GM12878 (cell line): ENCODE results near the gene STK39. TPM values are rescaled to one million over a fixed set of nuclear protein-coding genes. Genes with fewer than 3 reads are reported as not detected.

ENCODE experiments used
- ATAC-seq: fragments of 200-7000 bp; cut with Tn5 transposase; 3 replicates; pipeline ENCODE4 v1.9.1; 2020; ENCODE audit warnings: mild to moderate bottlenecking, moderate library complexity
- BruUV-seq: library from RNA; stranded (reverse); fragments of 400-500 nt; replicated peaks from 2 replicates; lab custom pipeline; 2021; lab: Mats Ljungman, UMichigan
- CTCF ChIA-PET: fragments of 300-600 bp; sonication (Branson Sonifier 250); formaldehyde crosslinking; extraction: SDS; loops from one replicate; lab custom pipeline; 2021; ENCODE audit warnings: inconsistent platforms; lab: Yijun Ruan, JAX
- POLR2A ChIA-PET: fragments of 350-600 bp; formaldehyde crosslinking; extraction: SDS; loops from one replicate; lab custom pipeline; 2021; ENCODE audit warnings: inconsistent platforms; lab: Charles Lee
- RAD21 ChIA-PET: fragments of 300-600 bp; sonication (Branson Sonifier 250); formaldehyde crosslinking; loops from one replicate; lab custom pipeline; 2023; ENCODE audit warnings: antibody characterized with exemption; ENCODE audit not compliant: unreplicated experiment; lab: Charles Lee
- SMC1A ChIA-PET: fragments of 300-600 bp; sonication (Branson Sonifier 250); formaldehyde crosslinking; loops from one replicate; lab custom pipeline; 2023; ENCODE audit not compliant: unreplicated experiment, uncharacterized antibody; lab: Charles Lee
- DNase-seq: peaks from one replicate; pipeline ENCODE4 v3.0.0-alpha.2; 2011; ENCODE audit warnings: low read depth, low spot score
- FAIRE-seq: peaks from 3 replicates; lab custom pipeline; 2011; peaks lifted over from hg19 to GRCh38; lab: Jason Lieb, UNC
- H2AFZ ChIP-seq: 2 replicates; pipeline ENCODE4 v1.6.0; 2011; ENCODE audit warnings: low read depth, low read length, control low read depth; ENCODE audit not compliant: control insufficient read depth
- H3K27ac ChIP-seq: 2 replicates; pipeline ENCODE4 v1.5.1; 2011; ENCODE audit warnings: control low read depth; ENCODE audit not compliant: control insufficient read depth, insufficient read depth
- H3K27me3 ChIP-seq, 2 experiments: replicated peaks in 1 of 2; 2 replicates each; pipeline versions ENCODE4 v1.6.0 to v1.6.1; 2011; ENCODE audit warnings: low read length in 1 of 2; ENCODE audit not compliant: control insufficient read depth in 2 of 2, insufficient read depth in 2 of 2
- H3K36me3 ChIP-seq, 2 experiments: 2 replicates each; pipeline ENCODE4 v1.5.1; 2011; ENCODE audit warnings: low read length in 1 of 2; ENCODE audit not compliant: control insufficient read depth in 2 of 2, insufficient read depth in 2 of 2
- H3K4me1 ChIP-seq: 2 replicates; pipeline ENCODE4 v1.6.1; 2011; ENCODE audit warnings: mild to moderate bottlenecking, low read length, moderate library complexity, mixed read lengths; ENCODE audit not compliant: control insufficient read depth, insufficient read depth
- H3K4me2 ChIP-seq: 2 replicates; pipeline ENCODE4 v1.6.0; 2011; ENCODE audit warnings: control low read depth; ENCODE audit not compliant: control insufficient read depth, insufficient read depth
- H3K4me3 ChIP-seq: fragments of 200-600 bp; sonication (generic); 2 replicates; pipeline ENCODE4 v1.5.1; 2016
- H3K79me2 ChIP-seq: 2 replicates; pipeline ENCODE4 v1.6.0; 2011; ENCODE audit warnings: low read length; ENCODE audit not compliant: control insufficient read depth, insufficient read depth
- H3K9ac ChIP-seq: 2 replicates; pipeline ENCODE4 v1.8.0; 2011; ENCODE audit warnings: low read length, control low read depth, mixed read lengths; ENCODE audit not compliant: control insufficient read depth, insufficient read depth
- H3K9me3 ChIP-seq: replicated peaks from 3 replicates; pipeline ENCODE4 v1.5.1; 2011; ENCODE audit warnings: mild to moderate bottlenecking, low read length; ENCODE audit not compliant: control insufficient read depth, insufficient read depth
- H4K20me1 ChIP-seq: 2 replicates; pipeline ENCODE4 v1.6.0; 2011; ENCODE audit not compliant: control insufficient read depth, insufficient read depth
- CHD4 ChIP-seq: fragments of 200-600 bp; sonication (generic); IDR thresholded peaks from 2 replicates; pipeline ENCODE4 v1.6.1; 2016; ENCODE audit warnings: mild to moderate bottlenecking
- ESRRA ChIP-seq: IDR thresholded peaks from 2 replicates; pipeline ENCODE4 v1.6.1; 2012; ENCODE audit warnings: mild to moderate bottlenecking, low read length, improper control_type of control experiment
- ETV6 ChIP-seq, 2 experiments: fragments of 450-650 bp in 1 of 2; IDR thresholded peaks in 1 of 2; conservative IDR thresholded peaks in 1 of 2; 2 replicates each; pipeline ENCODE4 v1.6.1; 2014; ENCODE audit warnings: antibody characterized with exemption in 1 of 2, borderline replicate concordance in 1 of 2, low read depth in 1 of 2, mild to moderate bottlenecking in 1 of 2, moderate library complexity in 1 of 2
- FOXK2 ChIP-seq: fragments of 450-650 bp; IDR thresholded peaks from 2 replicates; pipeline ENCODE4 v1.6.1; 2017; ENCODE audit warnings: mild to moderate bottlenecking, moderate library complexity
- HCFC1 ChIP-seq: fragments of 150-350 bp; IDR thresholded peaks from 2 replicates; pipeline ENCODE4 v1.6.1; 2014; ENCODE audit warnings: low read length
- IRF4 ChIP-seq: IDR thresholded peaks from 2 replicates; pipeline ENCODE4 v1.6.1; 2011; ENCODE audit warnings: low read depth, low read length
- IRF5 ChIP-seq: fragments of 450-650 bp; IDR thresholded peaks from 2 replicates; pipeline ENCODE4 v1.6.1; 2017; ENCODE audit warnings: borderline replicate concordance
- KLF5 ChIP-seq: fragments of 450-650 bp; IDR thresholded peaks from 2 replicates; pipeline ENCODE4 v1.6.1; 2014; ENCODE audit warnings: mild to moderate bottlenecking; ENCODE audit not compliant: partially characterized antibody
- NBN ChIP-seq: fragments of 450-650 bp; IDR thresholded peaks from 2 replicates; pipeline ENCODE4 v1.6.1; 2016
- PAX8 ChIP-seq: fragments of 450-650 bp; IDR thresholded peaks from 2 replicates; pipeline ENCODE4 v1.6.1; 2017; ENCODE audit warnings: mild to moderate bottlenecking, moderate library complexity
- POLR2AphosphoS2 ChIP-seq: IDR thresholded peaks from 2 replicates; pipeline ENCODE4 v1.6.1; 2011; ENCODE audit warnings: low read depth, mild to moderate bottlenecking, low read length, improper control_type of control experiment, moderate library complexity
- RCOR1 ChIP-seq: conservative IDR thresholded peaks from 2 replicates; pipeline ENCODE4 v1.6.1; 2012; ENCODE audit warnings: low read depth, low read length, improper control_type of control experiment
- RFX5 ChIP-seq: IDR thresholded peaks from 2 replicates; pipeline ENCODE4 v1.6.1; 2011; ENCODE audit warnings: low read depth, low read length, improper control_type of control experiment
- SUZ12 ChIP-seq: fragments of 200-600 bp; sonication (generic); IDR thresholded peaks from one replicate; pipeline ENCODE4 v1.6.1; 2018; ENCODE audit warnings: antibody characterized with exemption, mild to moderate bottlenecking; ENCODE audit not compliant: unreplicated experiment
- TAF1 ChIP-seq: IDR thresholded peaks from 2 replicates; pipeline ENCODE4 v1.6.1; 2011; ENCODE audit warnings: mild to moderate bottlenecking, low read depth, low read length, borderline replicate concordance
- USF2 ChIP-seq: IDR thresholded peaks from 2 replicates; pipeline ENCODE4 v1.6.1; 2011; ENCODE audit warnings: low read depth, low read length, improper control_type of control experiment, borderline replicate concordance
- ZNF384 ChIP-seq: IDR thresholded peaks from 2 replicates; pipeline ENCODE4 v1.6.1; 2012; ENCODE audit warnings: low read depth, mild to moderate bottlenecking, low read length, improper control_type of control experiment, borderline replicate concordance
- WGBS: methylation state at CpG from one replicate; pipeline ENCODE4 v1.1.6; 2016; ENCODE audit warnings: low lambda C conversion rate; ENCODE audit not compliant: insufficient replicate concordance, insufficient coverage; ENCODE audit errors: missing lambda C conversion rate; 5-methylcytosine and 5-hydroxymethylcytosine counted together
- in situ Hi-C: fragments of 300-500 bp; cut with MboI; formaldehyde crosslinking; loops from 9 replicates; pipeline ENCODE4 v1.14.3; 2018; ENCODE audit warnings: mixed read lengths
- intact Hi-C: fragments of 100-400 bp; cut with micrococcal nuclease; formaldehyde crosslinking; loops from one replicate; pipeline ENCODE4 v1.14.2; 2022; ENCODE audit not compliant: unreplicated experiment
- polyA plus RNA-seq, 11 experiments: library from polyadenylated mRNA; depleted of rRNA in 4 of 11; unstranded in 6 of 11; stranded (reverse) in 5 of 11; fragments of >200 nt; fragmentation: Nextera tagmentation in 4 of 11; fragmentation: Illumina TruSeq in 1 of 11; extraction: Ambion mirVana in 4 of 11; extraction: Trizol in 1 of 11; gene quantifications; 1 replicate in 1 of 11; 2 replicates in 10 of 11; pipeline versions ENCODE4 v1.2.1 to v1.2.3, GENCODE V29; 2011 to 2016; ENCODE audit warnings: inconsistent platforms in 2 of 11, missing spikeins in 2 of 11, low read depth in 1 of 11
- total RNA-seq, 4 experiments: library from RNA; depleted of rRNA in 3 of 4; stranded (reverse); fragments of >200 nt in 3 of 4; fragmentation: Illumina TruSeq in 1 of 4; extraction: Trizol in 1 of 4; gene quantifications; 2 replicates each; pipeline versions ENCODE4 v1.2.1 to v1.2.3, GENCODE V29; 2013 to 2021
- TF ChIP-seq, protein P1 (sequence below): IDR thresholded peaks from 2 replicates; pipeline ENCODE4 v1.6.1; 2012; ENCODE audit warnings: low read depth, low read length, improper control_type of control experiment

STK39 gene
- total and polyA plus RNA-seq, 10 of the 15 experiments (the other 5 are each of a cell fraction or from before 2014, with no cell fraction given): 0.03 to 0.21 (median 0.07) TPM; not detected in 5

DNA sequence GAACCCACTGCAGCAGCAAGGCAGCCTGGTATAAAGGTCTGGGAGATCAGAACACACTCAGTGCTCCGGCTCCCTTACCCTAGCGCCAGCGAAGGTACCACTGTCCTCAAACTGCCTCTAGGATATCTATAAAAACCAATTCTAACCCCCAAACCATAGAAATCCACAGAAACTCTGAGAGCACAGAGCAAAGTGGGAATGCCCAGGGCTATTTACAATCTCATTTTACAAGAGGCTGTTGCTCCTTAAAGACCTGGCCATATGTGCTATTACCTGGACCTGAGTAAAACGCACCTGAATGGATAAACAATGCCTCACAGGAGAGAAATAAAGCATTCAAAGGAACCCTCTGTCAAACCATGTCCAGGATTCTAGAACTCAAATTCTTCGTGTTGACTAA lies 4.3 kb downstream of the STK39 start:
- CTCF ChIA-PET: no interaction called here
- no TSS peak for BruUV-seq
- Histone ChIP-seq H3K27me3 (peaks cover 3 to 24% of the 10 kb centered on the region in 2 experiments), H3K4me1 (no peaks in the 10 kb centered on the region), H2AFZ (no peak overlapping the region), H3K9me3 (no peaks in the 10 kb centered on the region), H4K20me1 (no peaks in the 10 kb centered on the region), H3K9ac (no peak overlapping the region), H3K79me2 (no peaks in the 10 kb centered on the region), H3K4me2 (no peak overlapping the region), H3K36me3 (no peaks in the 10 kb centered on the region), H3K27ac (no peak overlapping the region), H3K4me3 (no peak overlapping the region)
- 47% methylated on average over 5 of the region's 5 CpGs for WGBS
- FAIRE-seq: no peak
- no peak for ATAC-seq
- in situ Hi-C loops (no loop called here), intact Hi-C loops (no loop called here)
- DNase-seq: no peak
- POLR2A ChIA-PET: no interaction called here
- RAD21 ChIA-PET: no interaction called here
- TF ChIP-seq NBN: no peak
- TF ChIP-seq ESRRA: no peak
- no peak for TF ChIP-seq ETV6 (conservative IDR thresholded peaks at IDR 0.05 in 1 of 2, IDR thresholded peaks at IDR 0.05 in 1 of 2; ENCODE audit: borderline replicate concordance in 1 of 2, low read depth in 1 of 2)
- TF ChIP-seq IRF4: no peak
- TF ChIP-seq ZNF384: no peak
- SMC1A ChIA-PET: no interaction called here

DNA sequence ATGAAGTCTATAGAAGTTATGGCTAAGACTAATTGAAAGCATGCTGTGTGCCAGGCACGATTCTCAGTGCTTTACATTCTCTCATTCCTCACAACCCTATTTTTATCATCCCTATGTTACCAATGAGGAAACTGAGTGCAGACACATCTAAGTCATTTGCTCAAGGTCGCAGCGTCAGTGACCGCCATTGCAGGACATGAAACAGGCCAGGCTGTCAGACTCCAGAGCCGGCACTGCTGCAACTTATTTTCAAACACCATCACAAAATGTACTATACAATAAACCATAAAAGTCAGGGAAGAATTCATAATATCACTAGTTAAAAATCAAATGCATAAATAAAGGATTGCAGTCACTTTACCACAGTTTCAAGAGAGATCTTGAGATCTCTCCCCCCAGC lies 5.6 kb downstream of the STK39 start:
- SMC1A ChIA-PET: no interaction called here
- Histone ChIP-seq H3K9me3 (no peaks in the 10 kb centered on the region), H2AFZ (no peak overlapping the region), H3K4me2 (no peak overlapping the region), H3K27ac (no peak overlapping the region), H3K36me3 (no peaks in the 10 kb centered on the region), H3K79me2 (no peaks in the 10 kb centered on the region), H3K4me1 (no peaks in the 10 kb centered on the region), H4K20me1 (no peaks in the 10 kb centered on the region), H3K4me3 (no peak overlapping the region), H3K27me3 (peaks cover 2 to 20% of the 10 kb centered on the region in 2 experiments), H3K9ac (no peak overlapping the region)
- in situ Hi-C loops: no loop called here
- RAD21 ChIA-PET: no interaction called here
- no peak for FAIRE-seq
- BruUV-seq: no TSS peak
- POLR2A ChIA-PET: no interaction called here
- no peak for ATAC-seq
- no peak for DNase-seq
- CTCF ChIA-PET: no interaction called here
- WGBS: 75% methylated on average over 5 of the region's 5 CpGs
- intact Hi-C loops: no loop called here
- TF ChIP-seq, protein P1, sequence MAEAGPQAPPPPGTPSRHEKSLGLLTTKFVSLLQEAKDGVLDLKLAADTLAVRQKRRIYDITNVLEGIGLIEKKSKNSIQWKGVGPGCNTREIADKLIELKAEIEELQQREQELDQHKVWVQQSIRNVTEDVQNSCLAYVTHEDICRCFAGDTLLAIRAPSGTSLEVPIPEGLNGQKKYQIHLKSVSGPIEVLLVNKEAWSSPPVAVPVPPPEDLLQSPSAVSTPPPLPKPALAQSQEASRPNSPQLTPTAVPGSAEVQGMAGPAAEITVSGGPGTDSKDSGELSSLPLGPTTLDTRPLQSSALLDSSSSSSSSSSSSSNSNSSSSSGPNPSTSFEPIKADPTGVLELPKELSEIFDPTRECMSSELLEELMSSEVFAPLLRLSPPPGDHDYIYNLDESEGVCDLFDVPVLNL: no peak
- TF ChIP-seq RCOR1 (no peak), RFX5 (no peak), PAX8 (no peak), CHD4 (no peak), TAF1 (no peak), USF2 (no peak), SUZ12 (no peak), HCFC1 (no peak), POLR2AphosphoS2 (no peak), KLF5 (no peak), FOXK2 (no peak), IRF5 (no peak)
